ENCODE data around the gene PRKCD. TPM values are rescaled to one million over a fixed set of nuclear protein-coding genes. Genes with fewer than 3 reads are reported as not detected.
A peak's percentile ranks its signal among the peaks of the same experiment; 100 is the strongest.

PRKCD gene
- total RNA-seq (2014; rRNA removed; shearing (Covaris generic)) (9.5 and 13.3 TPM in 2 replicates), total RNA-seq (2022) (91.6 and 108 TPM in 2 replicates), Bru-seq, nascent RNA (percentile 73 among the genes with signal in this experiment), BruChase-seq, experiment 1, labeled RNA remaining after a 6-hour chase (percentile 79 among the genes with signal in this experiment), BruChase-seq, experiment 2, labeled RNA remaining after a 2-hour chase (percentile 79 among the genes with signal in this experiment)
- long read RNA-seq, transcript PRKCD-201 (19 exons, 2,680 nt), result minor isoform, 51 of 189 reads
- long read RNA-seq, transcript PRKCD-202 (18 exons, 2,810 nt), result major isoform, 53 of 189 reads
- long read RNA-seq, partial matches to known transcripts, result 20 of 189 reads
- long read RNA-seq, other reads (novel, unspliced or antisense), result 65 of 189 reads

GRCh38 chr3:53160660-53161449 is at the start of gene PRKCD:
TSS of gene PRKCD (plus strand) at chr3:53161209. CDS start at chr3:53178423, 17,214 bp downstream.
- H4K20me1 ChIP-seq (ENCODE audit: insufficient read depth, low read length), result peaks cover 14% of the 10 kb centered on the region; the same call in 1 of the 2 replicates
- peaks cover 73% of the 10 kb centered on the region for H3K4me1 ChIP-seq (ENCODE audit: insufficient read depth, low read length, poor library complexity, severe bottlenecking)
- peak; percentile 89 for DNase-seq (ENCODE audit: low spot score)
- CTCF ChIA-PET (ENCODE audit: unreplicated experiment), result interaction anchor here (0.6 to 1.4 kb wide), 5 partner anchors 9 to 40 kb away, joined by 3 to 8 read pairs (median 4); no protein-coding TSS in a partner anchor
- POLR2A ChIA-PET, result interaction anchor here (0.9 to 2.3 kb wide), 12 partner anchors 8 to 36 kb away, joined by 3 to 10 read pairs (median 4); no protein-coding TSS in a partner anchor
- intact Hi-C loops (cut with micrococcal nuclease; ENCODE audit: unreplicated experiment), result loop anchor here (1.0 kb wide), 1 partner anchor 31 kb away; no protein-coding TSS in a partner anchor
- peak within 1 kb of the TSS; percentile 91 for H3K4me2 ChIP-seq (ENCODE audit: low read length)
- peak within 1 kb of the TSS; percentile 47; the same call in 1 of the 2 replicates for H2AFZ ChIP-seq (ENCODE audit: low read length)
- peaks cover 32% of the 10 kb centered on the region; the same call in 1 of the 2 replicates for H3K36me3 ChIP-seq (ENCODE audit: insufficient read depth, low read length)
- peak within 1 kb of the TSS; percentile 96 for H3K4me3 ChIP-seq (ENCODE audit: low read depth, low read length, poor library complexity, severe bottlenecking)
- peaks cover 45% of the 10 kb centered on the region for H3K79me2 ChIP-seq (ENCODE audit: insufficient read depth, low read depth, low read length)
- BruUV-seq (replicated peaks), result no TSS peak
- TF ChIP-seq, protein P1, sequence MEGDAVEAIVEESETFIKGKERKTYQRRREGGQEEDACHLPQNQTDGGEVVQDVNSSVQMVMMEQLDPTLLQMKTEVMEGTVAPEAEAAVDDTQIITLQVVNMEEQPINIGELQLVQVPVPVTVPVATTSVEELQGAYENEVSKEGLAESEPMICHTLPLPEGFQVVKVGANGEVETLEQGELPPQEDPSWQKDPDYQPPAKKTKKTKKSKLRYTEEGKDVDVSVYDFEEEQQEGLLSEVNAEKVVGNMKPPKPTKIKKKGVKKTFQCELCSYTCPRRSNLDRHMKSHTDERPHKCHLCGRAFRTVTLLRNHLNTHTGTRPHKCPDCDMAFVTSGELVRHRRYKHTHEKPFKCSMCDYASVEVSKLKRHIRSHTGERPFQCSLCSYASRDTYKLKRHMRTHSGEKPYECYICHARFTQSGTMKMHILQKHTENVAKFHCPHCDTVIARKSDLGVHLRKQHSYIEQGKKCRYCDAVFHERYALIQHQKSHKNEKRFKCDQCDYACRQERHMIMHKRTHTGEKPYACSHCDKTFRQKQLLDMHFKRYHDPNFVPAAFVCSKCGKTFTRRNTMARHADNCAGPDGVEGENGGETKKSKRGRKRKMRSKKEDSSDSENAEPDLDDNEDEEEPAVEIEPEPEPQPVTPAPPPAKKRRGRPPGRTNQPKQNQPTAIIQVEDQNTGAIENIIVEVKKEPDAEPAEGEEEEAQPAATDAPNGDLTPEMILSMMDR (conservative IDR thresholded peaks at IDR 0.05; ENCODE audit: low read length), result peak; percentile 63
- no peak for TF ChIP-seq EZH2phosphoT487 (IDR thresholded peaks at IDR 0.05; ENCODE audit: borderline replicate concordance, low read depth, low read length)
- no peaks in the 10 kb centered on the region for H3K9me2 ChIP-seq (ENCODE audit: insufficient read depth, low read length)
- H3K27ac ChIP-seq (ENCODE audit: low read depth, low read length, poor library complexity, severe bottlenecking), result peak within 1 kb of the TSS; percentile 94
- H3K9me3 ChIP-seq (ENCODE audit: low read length), result no peaks in the 10 kb centered on the region

DNA sequence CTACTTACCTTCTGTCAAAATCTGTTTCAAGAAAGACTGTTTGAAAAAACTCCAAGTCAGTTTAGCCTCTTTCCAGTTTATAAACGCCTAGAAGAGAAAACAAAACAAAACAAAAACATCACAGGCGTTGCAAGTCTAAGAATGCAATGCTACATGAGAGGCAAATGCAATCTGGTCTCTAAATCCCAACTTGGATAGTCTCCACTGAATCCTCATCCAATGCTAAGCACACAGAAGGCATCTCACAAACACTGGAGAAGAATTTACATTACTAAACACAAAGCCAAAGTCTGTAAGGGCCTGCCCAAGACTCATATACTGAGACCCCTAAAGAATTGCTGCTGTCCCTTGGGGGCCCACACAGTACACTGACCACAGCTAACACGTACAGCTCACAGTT is 49.2 kb upstream of the PRKCD start:
- POLR2A ChIA-PET, result interaction anchor here (1.3 kb wide), 1 partner anchor 20 kb away, joined by 3 read pairs; no protein-coding TSS in a partner anchor
- H3K36me3 ChIP-seq (ENCODE audit: insufficient read depth, low read length), result peaks cover 70% of the 10 kb centered on the region
- TF ChIP-seq EZH2phosphoT487 (IDR thresholded peaks at IDR 0.05; ENCODE audit: borderline replicate concordance, low read depth, low read length), result no peak
- TF ChIP-seq, protein P1 (conservative IDR thresholded peaks at IDR 0.05; ENCODE audit: low read length), result no peak

More for the DNA sequence above, 49.2 kb upstream of the PRKCD start:
- intact Hi-C loops (cut with micrococcal nuclease; ENCODE audit: unreplicated experiment), result loop anchor here (5.0 kb wide), 1 partner anchor 600 kb away; no protein-coding TSS in a partner anchor
- no peak overlapping the region for H2AFZ ChIP-seq (ENCODE audit: low read length)
- no peak overlapping the region for H3K4me3 ChIP-seq (ENCODE audit: low read depth, low read length, poor library complexity, severe bottlenecking)
- peaks cover 3% of the 10 kb centered on the region for H3K4me1 ChIP-seq (ENCODE audit: insufficient read depth, low read length, poor library complexity, severe bottlenecking)
- BruUV-seq (replicated peaks), result no TSS peak
- no peak overlapping the region for H3K4me2 ChIP-seq (ENCODE audit: low read length)
- no peaks in the 10 kb centered on the region for H3K9me3 ChIP-seq (ENCODE audit: low read length)
- H4K20me1 ChIP-seq (ENCODE audit: insufficient read depth, low read length), result no peaks in the 10 kb centered on the region
- H3K79me2 ChIP-seq (ENCODE audit: insufficient read depth, low read depth, low read length), result no peaks in the 10 kb centered on the region
- no peak overlapping the region for H3K27ac ChIP-seq (ENCODE audit: low read depth, low read length, poor library complexity, severe bottlenecking)
- no peaks in the 10 kb centered on the region for H3K9me2 ChIP-seq (ENCODE audit: insufficient read depth, low read length)
- no peak for DNase-seq (ENCODE audit: low spot score)
- CTCF ChIA-PET (ENCODE audit: unreplicated experiment), result no interaction called here
